HG02759 (cell line): ENCODE data around the gene OR51V1.
"Not testable (repeated sequence)": the region's sequence is repeated elsewhere in the genome, so short reads cannot be mapped to it uniquely, and the experiment has no call there.

Experiments
- ATAC-seq: cut with Tn5 transposase; IDR thresholded peaks from one replicate; pipeline ENCODE4 v1.9.1; 2021; ENCODE audit warnings: mild to moderate bottlenecking, moderate library complexity; ENCODE audit not compliant: unreplicated experiment

OR51V1 gene

GRCh38 chr11:5174934-5175333, 25.5 kb downstream of the OR51V1 start:
- ATAC-seq: no peak

GRCh38 chr11:5171856-5172255, 28.6 kb downstream of the OR51V1 start:
- ATAC-seq: no peak

- ATAC-seq: not testable (repeated sequence)
Observed at GRCh38 chr11:5165898-5166297, 34.6 kb downstream of the OR51V1 start.

GRCh38 chr11:5164807-5165206, 35.7 kb downstream of the OR51V1 start:
- ATAC-seq: not testable (repeated sequence)

GRCh38 chr11:5161045-5161444, 39.4 kb downstream of the OR51V1 start:
- not testable (repeated sequence) for ATAC-seq

GRCh38 chr11:5160217-5160616, 40.3 kb downstream of the OR51V1 start:
- ATAC-seq: not testable (repeated sequence)

GRCh38 chr11:5159806-5160205, 40.7 kb downstream of the OR51V1 start:
- no peak for ATAC-seq

- no peak for ATAC-seq
Observed at GRCh38 chr11:5154657-5155056, 45.8 kb downstream of the OR51V1 start, which contains the start of gene OR52A1. Gene OR52A1, minus strand, starts transcription at chr11:5154757. Its CDS starts 2,388 bp downstream, at chr11:5152369.

GRCh38 chr11:5153574-5154431, 46.7 kb downstream of the OR51V1 start:
- ATAC-seq: no peak

GRCh38 chr11:5151713-5152153, 48.7 kb downstream of the OR51V1 start:
- no peak for ATAC-seq
